ENCODE measurements around the gene NAXE. TPM values are rescaled to one million over a fixed set of nuclear protein-coding genes. Genes with fewer than 3 reads are reported as not detected.

The NAXE gene
- total RNA-seq, 1 donor from 2014 or later = 190 TPM

DNA sequence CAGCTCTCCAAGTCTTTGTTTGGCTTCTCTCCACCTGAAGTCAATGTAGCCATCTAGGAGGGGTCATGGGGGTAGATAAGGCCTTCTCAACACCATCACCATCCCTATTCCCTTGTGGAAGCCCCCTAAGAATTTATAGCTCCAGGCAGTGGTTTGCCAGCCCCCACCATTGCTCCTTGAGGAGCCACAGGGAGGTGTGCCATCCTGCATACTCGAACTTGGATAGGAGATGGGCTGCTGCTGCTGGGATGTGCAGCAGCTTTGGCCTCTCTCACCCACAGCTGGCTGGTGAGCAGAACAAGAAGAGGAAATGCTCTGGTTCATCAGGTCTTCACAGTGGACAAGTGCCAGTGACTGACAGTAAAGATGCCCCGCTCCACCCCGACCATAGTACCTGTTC lies 4.8 kb downstream of the NAXE start:
- no peak for TF ChIP-seq CTCF (IDR thresholded peaks at IDR 0.05; ENCODE audit: unreplicated experiment)
- no peak for DNase-seq (ENCODE audit: low spot score)
- Mint-ChIP-seq H3K9me3 (ENCODE audit: unreplicated experiment) (no peaks in the 10 kb centered on the region), H3K36me3 (ENCODE audit: low read depth, unreplicated experiment) (peaks cover 29% of the 10 kb centered on the region), H3K4me1 (ENCODE audit: unreplicated experiment) (peaks cover 26% of the 10 kb centered on the region), H3K27me3 (ENCODE audit: unreplicated experiment) (peaks cover 4% of the 10 kb centered on the region), H3K27ac (ENCODE audit: unreplicated experiment) (no peak overlapping the region), H3K4me3 (ENCODE audit: unreplicated experiment) (peak overlapping the region; percentile 51)

DNA sequence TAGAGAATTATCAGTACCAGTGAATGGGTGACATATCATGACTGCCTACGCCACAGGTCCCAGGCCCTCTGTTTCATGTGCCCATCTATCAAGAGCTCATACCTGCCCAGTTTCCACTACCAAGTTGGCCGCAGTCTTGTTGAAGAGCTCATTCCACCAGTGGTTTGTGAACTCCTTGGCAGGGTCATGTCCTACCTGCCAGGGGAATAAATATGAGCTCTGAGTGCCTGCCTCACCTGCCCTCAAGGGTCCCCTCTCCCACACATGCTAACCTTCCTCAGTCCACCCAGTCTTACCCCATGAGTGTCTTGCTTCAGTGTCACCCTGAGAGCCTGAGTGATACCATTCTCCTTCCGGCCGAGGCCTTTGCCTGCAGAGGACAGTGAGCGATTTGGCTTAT lies 6.5 kb downstream of the NAXE start:
- Mint-ChIP-seq H3K4me3 (ENCODE audit: unreplicated experiment) (no peak overlapping the region), H3K27me3 (ENCODE audit: unreplicated experiment) (peaks cover 3% of the 10 kb centered on the region), H3K4me1 (ENCODE audit: unreplicated experiment) (peaks cover 26% of the 10 kb centered on the region), H3K9me3 (ENCODE audit: unreplicated experiment) (no peaks in the 10 kb centered on the region), H3K36me3 (ENCODE audit: low read depth, unreplicated experiment) (peaks cover 29% of the 10 kb centered on the region), H3K27ac (ENCODE audit: unreplicated experiment) (no peak overlapping the region)
- DNase-seq (ENCODE audit: low spot score) = no peak
- no peak for TF ChIP-seq CTCF (IDR thresholded peaks at IDR 0.05; ENCODE audit: unreplicated experiment)

GRCh38 chr1:156598731-156599432 lies 7.3 kb downstream of the NAXE start:
- H3K27ac Mint-ChIP-seq (ENCODE audit: unreplicated experiment) = no peak overlapping the region
- DNase-seq (ENCODE audit: low spot score) = no peak
- peaks cover 3% of the 10 kb centered on the region for H3K27me3 Mint-ChIP-seq (ENCODE audit: unreplicated experiment)
- H3K4me1 Mint-ChIP-seq (ENCODE audit: unreplicated experiment) = peaks cover 23% of the 10 kb centered on the region
- no peak for TF ChIP-seq CTCF (IDR thresholded peaks at IDR 0.05; ENCODE audit: unreplicated experiment)
- H3K4me3 Mint-ChIP-seq (ENCODE audit: unreplicated experiment) = peak overlapping the region; percentile 19
- no peaks in the 10 kb centered on the region for H3K9me3 Mint-ChIP-seq (ENCODE audit: unreplicated experiment)
- peaks cover 29% of the 10 kb centered on the region for H3K36me3 Mint-ChIP-seq (ENCODE audit: low read depth, unreplicated experiment)

GRCh38 chr1:156599811-156600210 lies 8.2 kb downstream of the NAXE start:
- peaks cover 20% of the 10 kb centered on the region for H3K36me3 Mint-ChIP-seq (ENCODE audit: low read depth, unreplicated experiment)
- no peak overlapping the region for H3K27ac Mint-ChIP-seq (ENCODE audit: unreplicated experiment)
- DNase-seq (ENCODE audit: low spot score) = no peak
- H3K4me1 Mint-ChIP-seq (ENCODE audit: unreplicated experiment) = peaks cover 23% of the 10 kb centered on the region
- H3K9me3 Mint-ChIP-seq (ENCODE audit: unreplicated experiment) = no peaks in the 10 kb centered on the region
- TF ChIP-seq CTCF (IDR thresholded peaks at IDR 0.05; ENCODE audit: unreplicated experiment) = peak; percentile 30
- H3K27me3 Mint-ChIP-seq (ENCODE audit: unreplicated experiment) = peaks cover 3% of the 10 kb centered on the region
- H3K4me3 Mint-ChIP-seq (ENCODE audit: unreplicated experiment) = no peak overlapping the region

DNA sequence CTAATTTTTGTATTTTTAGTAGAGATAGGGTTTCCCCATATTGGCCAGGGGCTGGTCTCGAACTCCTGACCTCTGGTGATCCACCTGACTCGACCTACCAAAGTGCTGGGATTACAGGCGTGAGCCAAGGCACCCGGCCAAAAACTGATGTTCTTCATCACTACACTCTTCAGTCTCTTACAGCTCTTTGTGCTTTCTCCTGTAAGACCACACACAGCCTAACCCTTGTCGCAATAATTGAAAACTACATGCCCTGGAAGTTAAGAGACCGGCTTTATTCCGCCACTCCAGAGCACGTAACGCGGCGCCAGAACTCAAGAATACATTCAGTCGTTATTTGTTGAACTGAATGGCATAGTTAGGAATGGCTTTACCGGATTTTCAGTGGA lies 9.2 kb downstream of the NAXE start:
- peak overlapping the region; percentile 100 for H3K4me3 Mint-ChIP-seq (ENCODE audit: unreplicated experiment)
- no peak for TF ChIP-seq CTCF (IDR thresholded peaks at IDR 0.05; ENCODE audit: unreplicated experiment)
- peaks cover 11% of the 10 kb centered on the region for H3K36me3 Mint-ChIP-seq (ENCODE audit: low read depth, unreplicated experiment)
- peaks cover 3% of the 10 kb centered on the region for H3K27me3 Mint-ChIP-seq (ENCODE audit: unreplicated experiment)
- H3K27ac Mint-ChIP-seq (ENCODE audit: unreplicated experiment) = peak overlapping the region; percentile 98
- no peaks in the 10 kb centered on the region for H3K9me3 Mint-ChIP-seq (ENCODE audit: unreplicated experiment)
- H3K4me1 Mint-ChIP-seq (ENCODE audit: unreplicated experiment) = peaks cover 20% of the 10 kb centered on the region
- no peak for DNase-seq (ENCODE audit: low spot score)
